LNCAP (cell line): Measurements from ENCODE around the gene DEK.

ENCODE experiments used
- CTCF ChIP-seq: fragments of 450-650 bp; IDR thresholded peaks from 2 replicates; pipeline ENCODE4 v1.5.1; 2017; ENCODE audit warnings: mild to moderate bottlenecking

The DEK gene

GRCh38 chr6:18211338-18211737, 53.0 kb downstream of the DEK start:
- no peak for TF ChIP-seq CTCF

GRCh38 chr6:18210707-18211106, 53.6 kb downstream of the DEK start:
- TF ChIP-seq CTCF: no peak

- TF ChIP-seq CTCF: no peak
Measured at GRCh38 chr6:18209539-18210197, 54.7 kb downstream of the DEK start.

GRCh38 chr6:18207949-18208348, 56.4 kb downstream of the DEK start:
- no peak for TF ChIP-seq CTCF

- no peak for TF ChIP-seq CTCF
Measured at GRCh38 chr6:18207438-18207837, 56.9 kb downstream of the DEK start.

GRCh38 chr6:18206591-18206990, 57.7 kb downstream of the DEK start:
- TF ChIP-seq CTCF: no peak

- no peak for TF ChIP-seq CTCF
Measured at GRCh38 chr6:18204691-18205090, 59.6 kb downstream of the DEK start.

GRCh38 chr6:18203786-18204185, 60.5 kb downstream of the DEK start:
- no peak for TF ChIP-seq CTCF
